Limb (tissue), 2 donors: Measurements from ENCODE around the gene PRR33.
A peak's percentile ranks its signal among the peaks of the same experiment; 100 is the strongest.

Source experiments
- DNase-seq, 2 donors: peaks; one replicate each; pipeline ENCODE4 v3.0.0-alpha.2; 2016; ENCODE audit errors: extremely low spot score in 2 of 2

PRR33 gene

DNA sequence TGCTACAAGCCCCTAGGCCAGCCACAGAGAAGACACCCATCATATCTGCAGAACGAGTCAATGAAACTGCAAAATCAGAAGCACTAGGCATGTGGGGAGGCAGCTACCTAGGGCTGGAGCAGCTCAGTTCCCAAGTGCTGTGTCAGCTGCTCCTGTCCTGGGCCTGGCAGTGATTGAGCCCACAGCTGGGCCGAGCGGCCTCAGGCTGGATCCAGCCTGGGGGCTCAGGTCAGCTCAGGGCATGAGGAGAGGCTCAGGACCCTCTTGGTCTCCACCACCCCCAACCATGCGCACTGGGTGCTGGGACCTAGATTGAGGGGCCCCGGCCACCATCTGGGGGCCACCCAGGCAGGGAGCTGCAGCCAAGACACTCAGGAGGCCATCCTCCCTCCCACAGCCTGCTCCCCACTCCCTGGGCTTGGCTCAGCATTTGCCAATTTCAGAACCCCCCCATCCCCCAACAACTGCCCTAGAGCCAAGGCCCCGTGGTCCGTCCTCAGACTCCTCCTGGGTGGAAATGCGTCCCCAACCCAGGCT lies 25.4 kb upstream of the PRR33 start:
- no peak for DNase-seq

DNA sequence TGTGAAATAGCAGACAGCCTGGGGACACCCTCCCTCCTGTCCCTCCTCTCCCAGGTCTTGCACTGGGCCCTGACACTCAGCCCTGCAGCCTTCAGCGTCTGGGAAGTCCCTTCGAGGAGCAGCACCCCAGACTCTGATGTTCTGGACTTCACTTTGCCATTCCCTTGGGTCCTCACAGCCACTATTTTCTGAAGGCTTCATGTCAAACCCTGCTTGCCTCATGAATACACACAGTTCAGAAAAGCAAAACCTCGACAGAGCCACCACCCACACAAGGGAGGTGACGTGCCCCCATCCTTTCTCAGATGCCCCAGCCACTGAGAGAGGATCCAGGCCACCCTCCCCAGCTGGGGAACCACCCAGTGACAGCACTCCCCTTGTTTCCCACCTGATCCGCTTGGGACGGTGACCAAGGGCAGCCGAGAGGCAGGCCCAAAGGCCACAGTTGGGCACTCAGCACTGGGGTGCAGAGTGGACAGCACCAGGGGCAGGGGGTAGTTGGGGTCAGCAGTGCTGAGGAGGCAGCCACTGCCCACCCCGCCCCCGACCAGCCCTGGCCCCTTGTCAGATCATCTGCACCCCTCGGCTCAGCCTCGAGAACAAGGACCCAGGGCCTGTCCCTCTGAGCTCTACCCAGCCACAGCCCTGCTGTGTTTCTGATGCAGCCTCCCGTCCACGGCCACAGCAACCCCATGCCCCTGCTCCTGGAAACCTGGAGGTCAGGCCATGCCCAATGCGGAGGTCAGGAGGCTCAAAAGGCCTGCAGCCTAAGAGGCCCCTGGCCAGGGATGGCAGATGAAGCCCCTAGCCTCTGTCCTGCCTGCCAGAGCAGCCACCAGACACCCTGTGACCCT lies 24.7 kb upstream of the PRR33 start:
- no peak for DNase-seq

DNA sequence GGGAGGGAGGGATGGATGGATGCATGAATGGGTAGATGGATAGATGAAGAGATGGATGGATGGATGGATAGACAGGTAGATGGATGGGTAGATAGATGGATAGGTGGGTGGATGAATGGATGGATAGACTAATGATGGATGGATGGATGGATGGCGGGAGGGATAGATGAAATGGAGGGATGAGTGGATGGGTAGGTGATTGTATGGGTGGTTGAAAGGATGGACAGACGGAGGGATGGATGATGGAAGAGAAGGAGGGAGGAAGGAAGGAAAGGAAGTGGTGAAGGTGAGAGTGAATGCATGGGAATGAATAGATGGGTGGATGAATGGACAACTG lies 24.1 kb upstream of the PRR33 start:
- DNase-seq: no peak

DNA sequence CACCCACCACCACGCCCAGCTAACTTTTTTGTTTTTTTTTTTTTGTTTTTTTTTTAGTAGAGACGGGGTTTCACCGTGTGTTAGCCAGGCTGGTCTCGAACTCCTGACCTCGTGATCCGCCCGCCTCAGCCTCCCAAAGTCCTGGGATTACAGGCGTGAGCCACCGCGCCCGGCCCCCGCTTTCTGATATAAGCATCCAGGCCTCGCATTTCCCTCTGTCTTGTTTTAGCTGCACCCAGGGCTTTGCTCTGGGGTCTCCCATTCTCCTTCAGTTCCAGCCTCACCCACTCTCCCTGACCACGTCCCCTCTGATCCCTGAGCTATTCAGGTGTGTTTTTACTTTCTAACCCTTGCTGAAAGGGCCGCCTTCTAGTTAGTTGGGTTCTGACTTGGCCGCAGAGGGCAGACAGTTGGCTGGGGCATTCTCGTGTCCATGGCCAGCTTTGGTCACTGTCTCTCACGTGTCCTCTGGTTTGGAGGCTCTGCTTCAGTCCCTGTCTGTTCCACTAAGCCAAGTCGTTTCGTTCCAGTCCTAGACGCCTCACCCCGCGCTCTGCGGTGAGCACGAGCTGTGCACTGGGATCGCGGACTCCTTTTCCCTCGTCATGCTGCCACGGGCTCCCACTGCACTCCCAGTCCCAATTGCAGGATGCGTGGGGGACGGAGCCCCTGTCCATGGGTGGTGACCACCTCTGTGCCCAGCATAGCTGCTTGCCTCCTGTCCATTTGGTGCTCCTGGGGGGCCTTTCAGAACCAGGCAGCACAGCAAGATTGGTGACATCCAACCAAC lies 21.8 kb upstream of the PRR33 start:
- no peak for DNase-seq

DNA sequence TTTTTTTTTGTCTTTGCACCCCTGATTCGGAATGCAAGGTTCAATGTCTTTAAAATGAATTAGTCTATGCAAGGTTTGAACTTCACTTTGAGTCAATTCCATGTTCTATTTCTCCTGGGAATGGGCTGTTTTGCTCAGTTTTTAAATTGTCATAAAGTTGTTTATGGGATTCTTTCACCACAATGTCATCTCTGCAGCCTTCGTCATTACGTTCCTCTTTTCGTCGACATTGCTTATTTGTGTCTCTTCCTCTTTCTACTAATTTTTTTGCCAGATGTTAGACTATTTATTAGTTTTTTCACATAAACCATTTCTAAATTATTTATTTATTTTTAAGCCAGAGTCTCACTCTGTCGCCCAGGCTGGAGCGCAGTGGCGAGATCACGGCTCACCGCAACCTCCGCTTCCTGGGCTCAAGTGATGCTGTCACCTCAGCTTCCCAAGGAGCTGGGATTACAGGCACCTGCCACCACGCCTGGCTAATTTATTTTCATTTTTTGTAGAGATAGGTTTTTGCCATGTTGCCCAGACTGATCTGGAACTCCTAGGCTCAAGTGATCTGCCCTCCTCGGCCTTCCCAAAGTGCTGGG lies 20.7 kb upstream of the PRR33 start:
- no peak for DNase-seq

DNA sequence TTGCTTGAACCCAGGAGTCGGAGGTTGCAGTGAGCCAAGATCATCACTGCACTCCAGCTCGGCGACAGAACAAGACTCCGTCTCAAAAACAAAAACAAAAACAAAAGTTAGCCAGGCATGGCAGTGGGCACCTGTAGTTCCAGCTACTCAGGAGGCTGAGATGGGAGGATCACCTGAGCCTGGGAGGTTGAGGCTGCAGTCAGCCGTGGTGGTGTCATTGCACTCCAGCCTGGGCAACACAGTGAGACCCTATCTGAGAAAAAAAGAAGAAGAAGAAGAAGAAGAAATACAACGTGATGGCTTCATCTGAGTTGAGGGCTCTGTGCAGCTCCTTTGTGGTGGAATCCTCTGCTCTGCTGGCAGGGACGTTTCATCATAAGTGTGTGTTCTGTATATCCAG lies 17.8 kb upstream of the PRR33 start:
- DNase-seq: no peak

DNA sequence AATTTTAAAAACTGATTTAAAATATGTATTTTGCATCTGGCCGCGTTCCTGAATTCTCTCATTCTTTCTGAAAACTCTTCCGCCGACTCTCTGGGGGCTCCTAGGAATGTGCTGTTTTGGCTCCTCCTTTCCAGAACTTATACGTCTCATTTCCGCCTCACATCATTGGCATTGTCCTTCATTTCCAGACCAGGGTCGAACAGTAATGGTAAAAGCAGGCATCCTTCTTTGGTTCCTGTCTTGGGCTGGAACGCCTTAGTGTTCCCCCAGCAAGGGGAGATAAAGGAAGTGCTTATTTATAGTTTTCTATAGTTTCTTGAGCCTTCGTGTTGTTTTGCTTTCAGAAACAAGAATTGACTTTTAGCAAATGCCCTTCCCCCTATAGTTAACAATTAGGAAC lies 16.9 kb upstream of the PRR33 start:
- peak; percentile 63 to 93 for DNase-seq

DNA sequence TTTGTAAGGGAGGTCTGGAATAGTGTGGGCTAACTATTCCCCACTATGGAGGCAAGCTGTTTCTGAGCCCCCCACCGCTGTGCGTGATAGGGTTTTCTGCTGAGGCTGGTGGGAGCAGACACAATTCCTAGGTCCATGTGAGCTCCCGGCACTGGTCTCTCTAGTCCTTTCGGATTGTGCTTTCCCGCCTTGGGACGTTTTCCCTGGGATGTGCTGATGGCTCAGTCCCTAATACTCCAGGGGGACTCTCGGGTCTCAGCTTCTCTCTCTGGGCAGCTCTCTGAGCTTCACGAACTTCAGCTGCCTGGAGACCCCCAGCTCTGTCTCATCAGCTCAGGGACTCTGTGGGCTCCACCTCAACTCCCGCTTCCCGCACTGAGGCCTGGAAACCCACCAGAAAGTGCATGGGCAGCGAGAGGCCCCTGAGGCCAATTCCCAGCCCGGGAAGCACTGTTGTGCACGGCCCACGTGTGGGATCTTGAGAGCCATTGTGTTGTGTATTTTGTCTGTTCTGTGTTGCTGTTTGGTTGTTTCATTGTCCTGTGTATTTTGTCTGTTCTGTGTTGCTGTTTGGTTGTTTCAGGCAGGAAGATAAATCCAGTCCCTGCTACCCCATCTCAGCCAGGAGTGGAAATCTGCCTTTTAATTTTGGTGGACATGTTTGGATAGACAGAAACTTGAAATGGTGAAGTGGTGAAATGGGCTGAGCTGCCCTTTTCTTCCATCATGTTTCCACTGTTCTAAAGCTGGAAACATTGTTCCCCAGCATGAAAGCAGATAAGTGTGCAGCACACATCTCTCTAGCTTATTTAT lies 15.1 kb upstream of the PRR33 start:
- DNase-seq: peak in 1 of 2 donors; percentile 32

DNA sequence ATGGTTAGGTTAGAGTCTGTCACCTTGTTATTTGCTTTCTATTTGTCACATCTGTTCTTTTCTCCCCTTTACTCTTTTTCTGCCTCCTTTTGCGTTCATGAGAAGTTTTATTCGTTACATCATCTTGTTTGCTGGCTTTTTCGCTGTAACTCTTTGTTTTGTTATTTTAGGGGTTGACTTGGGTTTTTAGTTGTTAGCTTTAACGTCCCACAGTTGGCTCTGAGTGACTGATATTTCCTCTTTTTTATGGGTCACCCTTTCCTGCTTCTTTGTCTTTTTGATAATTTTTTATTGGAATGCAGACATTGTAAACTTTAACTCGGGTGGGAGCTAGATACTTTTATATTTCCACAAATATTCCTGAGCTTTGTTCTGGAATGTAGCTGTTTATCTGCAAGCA lies 14.5 kb upstream of the PRR33 start:
- DNase-seq: no peak

DNA sequence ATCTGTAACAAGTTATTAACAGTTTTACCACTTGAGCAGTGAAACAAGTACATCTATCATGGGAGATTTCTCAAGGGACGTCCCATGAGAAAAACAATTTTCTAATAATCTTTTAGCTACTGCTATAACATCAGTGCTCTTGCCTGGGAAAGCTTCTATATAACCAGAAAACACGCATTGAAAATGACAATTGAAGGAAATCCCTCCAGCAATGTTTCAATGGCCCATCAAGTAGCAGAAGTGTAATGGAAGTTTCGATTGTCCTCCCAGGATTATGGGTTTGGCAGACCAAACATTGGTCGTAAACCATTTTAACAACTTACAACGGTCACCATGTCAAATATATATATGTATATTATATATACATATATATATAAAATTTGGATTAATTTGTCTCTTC lies 8.0 kb upstream of the PRR33 start:
- DNase-seq: no peak

DNA sequence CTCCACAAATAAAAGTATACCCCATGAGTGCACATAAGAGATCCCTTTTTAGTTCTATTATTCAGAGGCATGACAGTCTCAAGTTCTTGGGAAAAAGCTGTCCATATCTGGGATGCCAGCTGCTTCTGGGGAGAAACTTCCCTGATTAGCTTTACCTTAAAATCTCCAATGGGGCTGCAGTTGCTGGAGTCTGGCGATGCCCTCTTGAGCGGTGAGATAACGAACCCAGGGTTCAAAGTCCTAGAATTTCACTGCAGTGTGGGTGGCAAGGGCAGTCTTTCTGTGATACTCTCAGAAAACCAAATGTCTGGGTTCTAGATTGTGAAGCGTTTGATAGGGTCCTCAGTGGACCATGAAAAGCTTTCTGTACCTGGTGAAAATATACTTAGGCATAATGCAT lies 7.4 kb upstream of the PRR33 start:
- no peak for DNase-seq

DNA sequence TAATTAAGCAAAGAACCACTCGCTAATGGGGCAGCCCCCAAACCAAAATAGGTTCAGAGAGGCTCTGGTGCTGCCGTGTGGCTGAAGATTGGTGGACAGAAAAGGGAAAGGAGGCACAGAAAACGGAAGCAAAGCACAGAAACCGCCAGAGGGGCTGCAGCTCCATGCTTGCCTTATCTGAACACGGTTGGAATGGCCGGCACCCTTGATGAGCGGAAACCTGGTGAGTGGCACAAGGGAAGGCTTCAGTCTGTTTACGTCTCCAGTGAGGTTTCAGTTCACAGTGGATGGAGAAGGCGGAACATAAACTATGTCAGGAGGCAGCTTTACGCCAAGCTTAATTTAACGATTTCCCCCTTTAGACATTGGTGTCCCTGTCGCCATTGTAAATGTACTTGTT lies 5.2 kb upstream of the PRR33 start:
- DNase-seq: no peak

DNA sequence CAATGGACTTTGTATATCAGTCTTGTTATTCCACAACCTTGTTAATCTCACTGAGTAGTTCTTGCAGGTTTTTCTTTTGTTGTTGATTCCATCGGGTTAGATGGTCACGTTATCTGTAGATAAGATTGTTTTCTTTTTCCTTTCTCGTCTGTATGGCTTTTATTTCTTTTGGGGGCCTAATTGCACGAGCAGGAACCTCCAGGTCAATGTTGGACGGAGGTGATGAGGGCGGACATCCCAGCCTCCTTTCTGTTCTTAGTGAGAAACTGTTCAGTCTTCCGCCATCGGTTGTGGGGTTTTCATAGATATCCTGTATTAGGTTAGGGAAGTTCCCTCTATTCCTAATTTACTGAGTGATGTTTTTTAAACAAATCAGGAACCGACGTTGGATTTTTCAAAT lies 4.8 kb upstream of the PRR33 start:
- no peak for DNase-seq

DNA sequence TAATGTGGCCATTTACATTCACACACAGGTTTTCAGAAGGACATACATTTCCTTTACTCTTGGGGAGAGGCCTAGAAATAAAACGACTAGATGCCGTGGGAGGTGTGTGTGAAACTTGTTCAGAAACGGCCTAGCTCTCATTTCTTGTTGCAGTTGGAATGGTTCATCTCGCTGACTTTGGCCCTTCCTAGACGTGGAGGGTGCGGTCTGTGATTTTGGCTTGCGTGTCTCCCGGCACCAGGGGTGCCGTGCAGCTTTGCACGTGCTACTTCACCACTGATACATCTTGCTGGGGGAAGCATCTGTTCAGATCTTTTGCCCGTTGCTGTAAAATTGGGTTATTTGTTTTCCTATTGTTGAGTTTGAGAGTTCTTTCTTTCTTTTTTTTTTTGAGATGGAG lies 3.1 kb upstream of the PRR33 start:
- DNase-seq: no peak

DNA sequence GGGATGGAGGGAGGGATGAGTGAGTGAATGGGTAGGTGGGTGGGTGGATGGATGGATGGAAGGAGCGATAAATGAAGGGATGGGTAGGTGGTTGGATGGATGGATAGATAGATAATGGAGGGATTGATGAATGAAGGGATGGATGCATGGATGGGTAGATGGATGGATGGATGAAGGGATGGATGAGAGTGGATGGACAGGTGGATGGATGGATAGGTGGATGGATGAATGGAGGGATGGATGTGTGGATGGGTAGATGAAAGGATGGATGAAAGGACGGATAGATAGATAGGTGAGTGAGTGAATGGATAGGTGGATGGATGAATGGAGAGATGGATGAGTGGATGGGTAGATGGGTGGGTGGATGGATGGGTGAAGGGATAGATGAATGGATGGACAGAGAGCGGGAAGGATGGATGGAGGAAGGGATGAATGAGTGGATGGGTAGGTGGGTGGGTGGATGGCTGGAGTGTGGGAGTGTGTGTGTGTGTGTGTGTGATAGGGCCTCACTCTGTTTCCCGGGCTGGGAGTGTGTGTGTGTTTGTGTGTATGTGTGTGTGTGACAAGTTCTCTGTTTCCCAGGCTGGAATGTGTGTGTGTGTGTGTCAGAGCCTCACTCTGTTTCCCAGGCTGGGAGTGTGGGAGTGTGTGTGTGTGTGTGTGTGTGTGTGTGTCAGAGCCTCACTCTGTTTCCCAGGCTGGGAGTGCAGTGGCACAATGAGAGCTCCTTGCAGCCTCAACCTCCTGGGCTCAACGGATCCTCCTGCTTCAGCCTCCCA lies 2.1 kb upstream of the PRR33 start:
- DNase-seq: no peak

DNA sequence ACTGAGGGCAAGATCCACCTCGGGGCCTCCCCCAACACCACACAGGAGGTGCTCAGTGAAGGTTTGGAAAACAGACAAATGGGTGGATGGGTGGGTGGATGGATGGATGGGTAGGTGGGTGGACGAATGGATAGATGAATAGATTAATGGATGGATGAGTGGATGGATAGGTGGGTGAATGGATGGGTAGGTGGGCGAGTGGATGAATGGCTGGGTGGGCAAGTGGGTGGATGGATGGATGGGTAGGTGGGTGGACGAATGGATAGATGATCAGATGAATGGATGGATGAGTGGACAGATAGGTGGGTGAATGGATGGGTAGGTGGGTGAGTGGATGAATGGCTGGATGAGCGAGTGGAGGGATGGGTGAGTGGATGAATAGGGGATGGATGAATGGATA lies 863 bp upstream of the PRR33 start:
- no peak for DNase-seq

DNA sequence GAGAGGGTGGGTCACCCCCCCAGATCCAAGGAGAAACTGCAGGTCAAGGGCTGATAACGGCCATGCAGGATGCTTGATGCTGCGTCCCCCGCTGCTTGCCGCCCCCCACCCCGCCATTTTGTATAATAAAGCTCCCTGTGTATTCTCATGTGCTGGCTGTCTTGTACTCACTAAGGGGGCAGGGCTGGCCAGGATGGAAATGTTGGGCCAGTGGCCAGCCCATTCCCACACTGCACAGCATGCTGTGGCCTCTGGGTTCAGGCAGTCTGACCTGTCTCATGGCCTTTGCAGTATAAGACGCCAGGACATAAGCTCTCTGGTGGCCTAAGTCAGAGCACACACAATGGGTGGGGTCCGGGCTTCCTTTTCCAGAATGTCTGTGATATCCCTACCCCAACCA lies 421 bp upstream of the PRR33 start:
- no peak for DNase-seq

DNA sequence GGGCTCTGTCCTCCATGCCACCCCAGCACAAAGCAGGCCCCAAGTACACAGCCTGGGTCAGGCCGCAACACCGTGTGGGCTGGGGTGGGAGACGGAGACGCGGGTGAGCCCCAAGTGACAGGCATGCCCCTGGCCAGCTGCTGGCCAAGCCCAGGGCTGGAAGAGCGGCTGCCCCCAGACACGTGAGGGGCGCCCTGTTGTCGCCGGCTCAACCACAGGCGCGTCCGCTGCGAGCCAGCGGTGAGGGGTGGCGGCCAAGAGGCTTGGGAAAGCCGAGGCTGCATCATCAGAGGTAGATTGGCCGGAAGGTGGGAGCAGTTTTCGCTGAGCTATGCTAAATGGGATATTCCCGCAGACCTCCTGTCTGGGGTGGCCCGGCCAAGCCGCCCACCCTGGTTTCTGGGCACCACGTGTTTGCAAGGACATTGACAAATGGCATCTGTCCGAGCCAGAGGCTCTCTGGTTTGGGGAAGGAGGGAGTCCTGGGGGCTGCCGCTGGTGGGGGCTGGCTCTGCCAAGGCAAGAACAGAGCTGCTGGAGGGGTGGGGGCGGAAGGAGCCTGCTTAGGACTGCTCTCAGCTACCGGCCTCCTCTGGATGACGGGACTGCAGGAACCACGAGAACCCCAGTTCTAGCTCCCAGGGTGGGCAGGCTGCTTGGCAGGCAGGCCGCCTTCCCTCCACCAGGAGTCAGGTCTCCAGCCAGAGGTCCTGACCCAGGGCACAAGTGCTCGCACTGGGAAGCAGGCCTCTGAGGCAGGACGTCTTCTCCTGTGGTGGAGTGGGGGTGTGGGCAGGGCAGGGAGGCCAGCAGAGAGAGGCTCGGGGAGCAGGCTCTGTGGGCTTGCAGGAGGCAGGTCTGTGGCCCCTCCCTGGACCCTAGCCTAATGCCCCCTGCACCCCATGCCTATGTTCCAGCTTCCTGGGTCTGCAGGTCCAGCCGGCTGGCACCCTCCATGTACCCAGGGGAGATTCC lies 552 bp downstream of the PRR33 start:
- peak in 1 of 2 donors; percentile 43 for DNase-seq
